ENCODE results near the gene F9. TPM values are rescaled to one million over a fixed set of nuclear protein-coding genes. Genes with fewer than 3 reads are reported as not detected.

The F9 gene
- total RNA-seq, 6 experiments from 2014 or later: 266 to 568 (median 407) TPM

DNA sequence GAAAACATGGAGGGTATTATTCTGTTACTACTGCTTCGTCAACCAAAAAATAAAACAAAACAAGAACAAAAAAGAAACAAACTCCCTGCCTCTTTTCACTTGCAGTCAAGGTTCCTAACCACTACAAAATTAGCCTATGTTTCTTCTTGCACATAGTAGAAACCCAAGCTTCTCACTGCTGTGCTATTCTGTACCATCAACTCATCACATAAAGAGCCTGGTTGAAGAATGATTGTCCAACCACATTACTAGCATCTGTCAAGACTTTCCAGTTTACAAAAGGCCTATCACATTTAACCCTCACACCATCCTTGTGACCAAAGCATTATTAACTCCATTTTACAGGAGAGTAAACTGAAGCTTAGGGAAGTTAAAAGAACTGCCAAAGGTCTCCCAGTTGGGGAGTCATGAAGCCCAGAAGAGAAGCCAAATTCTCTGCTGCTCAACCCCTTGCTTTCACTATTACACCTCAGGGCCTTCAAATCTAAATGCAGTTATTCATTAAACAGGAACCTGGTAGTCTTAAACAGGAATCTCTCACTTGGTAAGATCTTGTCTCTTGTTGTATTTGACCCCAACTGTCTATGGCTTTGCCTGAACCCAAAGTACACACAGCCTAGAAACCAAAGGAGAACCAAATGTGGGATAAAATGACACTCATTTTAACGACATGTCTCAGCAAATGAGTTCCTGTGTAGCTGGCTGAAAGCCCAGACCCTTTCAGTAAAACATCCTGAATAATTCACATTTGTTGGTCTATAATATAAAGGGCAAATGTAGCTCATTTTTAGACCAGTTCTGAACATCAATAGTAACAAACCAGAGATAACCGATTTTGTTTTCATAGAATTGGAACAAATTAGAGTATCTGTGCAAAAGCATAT is 8.6 kb downstream of the F9 start:
- Histone ChIP-seq H3K9me3 (no peaks in the 10 kb centered on the region), H3K36me3 (peaks cover 0 to 14% (median 3%) of the 10 kb centered on the region in 4 donors), H3K27me3 (no peaks in the 10 kb centered on the region), H3K4me3 (no peak overlapping the region), H3K27ac (no peak overlapping the region), H3K4me1 (peaks cover 0 to 44% (median 1%) of the 10 kb centered on the region in 4 donors)
- WGBS (ENCODE audit: insufficient coverage, low coverage, low lambda C conversion rate, missing lambda C conversion rate): 45% methylated on average over 3 of the region's 3 CpGs
- ATAC-seq (peak in 3 of 4 donors; percentile 8 to 17 (median 17)), DNase-seq (no peak)
- TF ChIP-seq, protein P1, sequence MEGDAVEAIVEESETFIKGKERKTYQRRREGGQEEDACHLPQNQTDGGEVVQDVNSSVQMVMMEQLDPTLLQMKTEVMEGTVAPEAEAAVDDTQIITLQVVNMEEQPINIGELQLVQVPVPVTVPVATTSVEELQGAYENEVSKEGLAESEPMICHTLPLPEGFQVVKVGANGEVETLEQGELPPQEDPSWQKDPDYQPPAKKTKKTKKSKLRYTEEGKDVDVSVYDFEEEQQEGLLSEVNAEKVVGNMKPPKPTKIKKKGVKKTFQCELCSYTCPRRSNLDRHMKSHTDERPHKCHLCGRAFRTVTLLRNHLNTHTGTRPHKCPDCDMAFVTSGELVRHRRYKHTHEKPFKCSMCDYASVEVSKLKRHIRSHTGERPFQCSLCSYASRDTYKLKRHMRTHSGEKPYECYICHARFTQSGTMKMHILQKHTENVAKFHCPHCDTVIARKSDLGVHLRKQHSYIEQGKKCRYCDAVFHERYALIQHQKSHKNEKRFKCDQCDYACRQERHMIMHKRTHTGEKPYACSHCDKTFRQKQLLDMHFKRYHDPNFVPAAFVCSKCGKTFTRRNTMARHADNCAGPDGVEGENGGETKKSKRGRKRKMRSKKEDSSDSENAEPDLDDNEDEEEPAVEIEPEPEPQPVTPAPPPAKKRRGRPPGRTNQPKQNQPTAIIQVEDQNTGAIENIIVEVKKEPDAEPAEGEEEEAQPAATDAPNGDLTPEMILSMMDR (IDR thresholded peaks at IDR 0.05): no peak
- TF ChIP-seq POLR2A (IDR thresholded peaks at IDR 0.05): no peak
- intact Hi-C loops (cut with DNase I): no loop called here

DNA sequence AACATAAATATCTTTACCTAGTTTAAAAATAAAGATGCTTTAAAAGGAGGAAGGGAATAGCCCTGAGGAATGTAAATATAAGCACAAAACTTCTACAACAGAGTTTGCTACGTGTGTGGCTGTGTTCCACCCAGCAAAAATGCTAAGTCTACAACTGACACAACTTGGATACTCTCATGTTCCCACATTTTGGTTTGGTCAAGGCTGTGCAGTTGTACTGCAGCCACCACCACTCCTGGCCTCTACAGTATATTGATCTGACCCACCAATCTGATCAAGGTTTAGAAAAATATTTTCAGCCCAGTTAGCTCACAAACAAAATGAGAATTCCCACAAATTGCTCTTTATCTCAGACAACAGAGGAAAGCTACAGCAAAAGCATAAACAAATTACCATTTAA is 12.1 kb downstream of the F9 start:
- no peak for DNase-seq
- Histone ChIP-seq H3K4me1 (peaks cover 0 to 36% (median 5%) of the 10 kb centered on the region in 4 donors), H3K27me3 (no peaks in the 10 kb centered on the region), H3K9me3 (no peaks in the 10 kb centered on the region), H3K27ac (peak overlapping the region in 2 of 3 donors; percentile 81 to 82), H3K36me3 (peaks cover 0 to 5% (median 2%) of the 10 kb centered on the region in 4 donors), H3K4me3 (no peak overlapping the region)
- TF ChIP-seq POLR2A (IDR thresholded peaks at IDR 0.05): no peak
- TF ChIP-seq, protein P1 (IDR thresholded peaks at IDR 0.05): no peak
- intact Hi-C loops (cut with DNase I): no loop called here
- peak; percentile 45 to 60 (median 56) for ATAC-seq
- 8% methylated on average over 1 of the region's 1 CpG for WGBS (ENCODE audit: insufficient coverage, low coverage, low lambda C conversion rate, missing lambda C conversion rate)

DNA sequence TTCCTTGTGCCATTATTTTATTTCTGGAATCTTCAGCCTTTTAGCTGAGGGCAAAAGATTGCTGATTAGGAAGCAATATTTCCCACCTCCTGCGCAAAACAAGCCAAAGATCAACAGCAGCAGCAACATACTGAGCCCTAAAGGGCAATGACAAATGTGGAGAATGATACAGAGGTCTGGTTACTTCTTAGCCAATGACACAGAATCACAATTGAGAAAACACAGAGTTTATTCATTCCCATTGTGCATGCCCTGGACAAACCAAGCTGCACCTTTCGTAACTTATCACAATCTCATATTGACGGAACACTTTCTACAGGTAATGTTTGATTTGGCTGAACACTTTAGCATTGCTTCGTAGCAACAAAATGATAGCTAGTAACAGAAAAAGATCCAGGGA is 13.4 kb downstream of the F9 start:
- no peak for TF ChIP-seq POLR2A (IDR thresholded peaks at IDR 0.05)
- TF ChIP-seq, protein P1 (IDR thresholded peaks at IDR 0.05): no peak
- intact Hi-C loops (cut with DNase I): no loop called here
- peak in 1 of 3 donors; percentile 54 for DNase-seq
- no peaks in the 10 kb centered on the region for H3K9me3 ChIP-seq
- peaks cover 0 to 7% (median 0%) of the 10 kb centered on the region in 4 donors for H3K36me3 ChIP-seq
- peak overlapping the region in 1 of 3 donors; percentile 9 for H3K4me3 ChIP-seq
- 20% methylated on average over 4 of the region's 4 CpGs for WGBS (ENCODE audit: insufficient coverage, low coverage, low lambda C conversion rate, missing lambda C conversion rate)
- H3K27ac ChIP-seq: peak overlapping the region; percentile 39 to 82 (median 81)
- ATAC-seq: peak; percentile 84 to 93 (median 92)
- H3K27me3 ChIP-seq: no peaks in the 10 kb centered on the region
- peaks cover 0 to 29% (median 5%) of the 10 kb centered on the region in 4 donors for H3K4me1 ChIP-seq

DNA sequence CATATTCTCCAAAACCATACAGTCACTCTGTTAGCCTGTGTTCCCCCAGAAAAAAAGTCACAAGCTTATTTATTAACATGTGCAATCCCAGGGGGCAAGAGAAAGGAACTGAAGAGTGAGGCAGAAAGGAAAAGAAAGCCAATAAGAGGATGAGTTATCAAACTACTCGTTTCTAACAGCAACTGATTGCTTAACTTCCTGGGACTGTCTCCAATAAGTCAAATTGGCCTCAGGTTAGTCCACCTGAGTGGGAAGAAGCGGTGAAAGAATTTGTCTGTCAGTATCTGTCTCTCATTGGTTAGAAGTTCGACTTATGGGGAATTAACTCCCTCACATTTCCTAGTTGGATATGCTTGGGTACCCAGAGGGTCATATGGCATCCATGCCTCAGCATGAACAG is 14.1 kb downstream of the F9 start:
- Histone ChIP-seq H3K36me3 (peaks cover 0 to 7% (median 0%) of the 10 kb centered on the region in 4 donors), H3K4me3 (peak overlapping the region in 1 of 3 donors; percentile 9), H3K27ac (peak overlapping the region; percentile 39 to 75 (median 51)), H3K27me3 (no peaks in the 10 kb centered on the region), H3K9me3 (no peaks in the 10 kb centered on the region), H3K4me1 (peaks cover 0 to 28% (median 5%) of the 10 kb centered on the region in 4 donors)
- DNase-seq (no peak), ATAC-seq (peak; percentile 53 to 57 (median 56))
- intact Hi-C loops (cut with DNase I): no loop called here
- TF ChIP-seq, protein P1 (IDR thresholded peaks at IDR 0.05): no peak
- no peak for TF ChIP-seq POLR2A (IDR thresholded peaks at IDR 0.05)
- WGBS (ENCODE audit: insufficient coverage, low coverage, low lambda C conversion rate, missing lambda C conversion rate): 33% methylated on average over 3 of the region's 3 CpGs

All from right lobe of liver (tissue), 6 donors.